Epithelial cell of prostate (primary cell): ENCODE measurements around the gene SULT2B1.
"Not testable (repeated sequence)": the region's sequence is repeated elsewhere in the genome, so short reads cannot be mapped to it uniquely, and the experiment has no call there.

Experiments used
- DNase-seq: peaks from one replicate; pipeline ENCODE4 v3.0.0-alpha.2; 2011; ENCODE audit warnings: low read depth, low spot score
- H3K27ac ChIP-seq: fragments of 450-650 bp; 2 replicates; pipeline ENCODE4 v1.5.1; 2017; ENCODE audit warnings: mild to moderate bottlenecking

SULT2B1 gene

DNA sequence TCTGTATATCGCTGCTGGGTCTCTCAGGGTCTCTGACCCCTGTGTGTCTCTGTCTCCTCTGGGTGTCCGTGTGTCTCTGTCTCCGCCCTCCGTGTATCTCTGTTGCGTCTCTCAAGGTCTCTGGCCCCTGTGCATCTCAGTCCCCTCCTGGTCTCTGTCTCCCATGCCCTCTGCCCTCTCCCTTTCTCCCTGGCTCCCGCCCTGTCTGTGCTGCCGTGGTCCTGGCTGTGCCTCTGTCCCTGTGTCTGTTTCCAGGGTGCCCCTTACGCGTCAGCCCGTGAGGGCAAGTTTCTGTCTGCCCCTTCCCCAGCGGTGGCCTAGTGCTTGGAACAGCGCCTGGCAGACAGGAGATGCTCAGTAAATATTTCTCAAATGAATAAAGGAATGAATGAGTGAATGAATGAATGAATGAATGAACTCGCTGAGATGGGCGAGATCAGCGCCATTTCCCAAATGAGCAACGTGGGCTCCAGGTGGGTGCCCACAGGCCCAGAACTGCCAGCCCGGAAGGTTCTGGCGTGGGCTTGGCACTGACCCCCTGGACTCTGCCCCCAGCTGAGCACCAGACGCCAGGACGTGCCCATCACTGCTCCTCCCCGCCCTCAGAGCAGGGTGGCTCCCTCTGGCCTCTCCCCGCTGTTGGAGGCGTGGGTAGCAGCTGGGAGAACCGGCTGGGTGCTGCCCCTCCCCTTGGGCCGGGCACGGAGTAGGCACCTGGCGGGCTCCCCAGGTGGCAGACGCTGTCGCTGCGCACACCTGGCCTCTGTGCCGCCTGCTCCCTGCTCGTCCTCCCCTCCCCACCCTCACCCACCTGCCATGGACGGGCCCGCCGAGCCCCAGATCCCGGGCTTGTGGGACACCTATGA, at the start of gene SULT2B1:
Gene SULT2B1, plus strand, starts transcription at position 736 of the 866 bp plus-strand sequence. Its CDS starts 81 bp downstream, at position 817.
- no peak for DNase-seq

GRCh38 chr19:48502350-48503018, 49.5 kb upstream of the SULT2B1 start:
- H3K27ac ChIP-seq: peak overlapping the region; percentile 60
- DNase-seq: no peak

More for the DNA sequence above, at the start of gene SULT2B1:
- H3K27ac ChIP-seq: peak within 1 kb of the TSS; percentile 78

GRCh38 chr19:48506138-48506733, 45.7 kb upstream of the SULT2B1 start:
- no peak overlapping the region for H3K27ac ChIP-seq
- no peak for DNase-seq

GRCh38 chr19:48507911-48508439, 44.0 kb upstream of the SULT2B1 start:
- H3K27ac ChIP-seq: no peak overlapping the region
- no peak for DNase-seq

- H3K27ac ChIP-seq: no peak overlapping the region
- no peak for DNase-seq
Measured at GRCh38 chr19:48508729-48509411, 43.1 kb upstream of the SULT2B1 start.

- DNase-seq: no peak
- H3K27ac ChIP-seq: no peak overlapping the region
Measured at GRCh38 chr19:48509467-48510194, 42.3 kb upstream of the SULT2B1 start.

DNA sequence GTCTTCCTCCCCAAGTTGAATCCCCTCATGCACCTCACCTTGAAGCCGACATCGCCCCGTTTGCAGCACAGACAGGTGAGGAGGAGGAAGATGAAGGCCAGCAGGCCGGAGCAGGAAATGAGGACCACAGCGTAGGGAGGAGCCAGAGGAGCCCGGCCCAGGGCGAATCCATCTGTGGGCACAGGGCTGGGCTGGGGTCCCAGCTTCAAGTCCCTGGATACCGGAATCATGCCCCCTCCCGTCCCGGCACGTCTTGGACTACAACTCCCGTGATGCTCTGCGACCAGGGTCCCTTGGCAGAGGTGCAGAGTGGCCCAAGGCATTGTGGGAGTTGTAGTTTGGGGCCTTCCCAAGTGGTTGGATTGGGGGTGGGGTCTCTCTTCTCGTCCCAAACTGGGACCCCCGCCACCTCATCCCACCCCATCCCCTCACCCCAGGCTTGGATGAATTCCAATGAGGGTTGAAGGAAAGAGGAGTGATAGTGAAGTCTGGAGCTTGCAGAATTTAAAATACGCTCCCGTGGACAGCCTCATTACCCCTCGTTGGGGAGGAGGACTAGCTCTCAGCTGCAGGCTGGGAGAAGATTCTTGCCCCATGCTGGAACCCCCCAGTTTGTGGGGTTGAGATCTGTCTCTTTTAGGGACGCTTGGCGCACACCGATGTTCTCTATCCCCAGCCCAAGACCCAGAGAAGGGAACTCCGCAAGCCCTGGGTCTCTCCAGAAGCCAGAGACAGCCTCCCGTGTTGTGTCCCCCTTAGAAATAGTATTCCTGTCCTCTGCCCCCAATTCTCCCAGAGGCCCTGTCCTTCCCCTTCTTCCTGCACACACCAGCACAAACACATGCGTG, 41.3 kb upstream of the SULT2B1 start:
- no peak overlapping the region for H3K27ac ChIP-seq

DNA sequence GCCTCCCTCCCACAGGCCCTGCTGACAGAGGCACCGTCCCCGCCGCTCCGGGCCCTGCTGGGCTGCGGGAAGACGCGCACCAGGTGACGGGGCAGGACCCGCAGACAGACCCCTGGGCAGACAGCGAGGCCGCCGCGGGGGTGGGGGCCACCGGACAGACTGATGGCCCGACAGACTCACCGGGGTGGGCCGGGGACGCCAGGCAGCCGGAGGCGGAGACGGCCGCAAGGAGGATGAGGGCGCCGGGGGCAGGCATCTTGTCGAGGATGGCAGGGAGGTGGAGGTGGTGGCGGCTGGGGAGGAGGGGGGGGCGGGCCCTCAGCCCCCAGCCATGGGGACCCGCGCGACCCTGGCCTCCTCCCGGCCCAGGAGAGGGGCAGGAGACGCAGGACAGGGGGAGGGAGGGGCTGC, 40.6 kb upstream of the SULT2B1 start:
- no peak for DNase-seq
- no peak overlapping the region for H3K27ac ChIP-seq

More for the DNA sequence above, 41.3 kb upstream of the SULT2B1 start:
- no peak for DNase-seq

GRCh38 chr19:48511800-48512503, 40.0 kb upstream of the SULT2B1 start, which contains the start of gene LMTK3:
Gene LMTK3, minus strand, starts transcription at chr19:48511835. Its CDS starts 259 bp downstream, at chr19:48511576.
- DNase-seq: no peak
- no peak within 1 kb of the TSS for H3K27ac ChIP-seq

GRCh38 chr19:48512504-48513288, 39.3 kb upstream of the SULT2B1 start:
- H3K27ac ChIP-seq: no peak overlapping the region
- DNase-seq: no peak

DNA sequence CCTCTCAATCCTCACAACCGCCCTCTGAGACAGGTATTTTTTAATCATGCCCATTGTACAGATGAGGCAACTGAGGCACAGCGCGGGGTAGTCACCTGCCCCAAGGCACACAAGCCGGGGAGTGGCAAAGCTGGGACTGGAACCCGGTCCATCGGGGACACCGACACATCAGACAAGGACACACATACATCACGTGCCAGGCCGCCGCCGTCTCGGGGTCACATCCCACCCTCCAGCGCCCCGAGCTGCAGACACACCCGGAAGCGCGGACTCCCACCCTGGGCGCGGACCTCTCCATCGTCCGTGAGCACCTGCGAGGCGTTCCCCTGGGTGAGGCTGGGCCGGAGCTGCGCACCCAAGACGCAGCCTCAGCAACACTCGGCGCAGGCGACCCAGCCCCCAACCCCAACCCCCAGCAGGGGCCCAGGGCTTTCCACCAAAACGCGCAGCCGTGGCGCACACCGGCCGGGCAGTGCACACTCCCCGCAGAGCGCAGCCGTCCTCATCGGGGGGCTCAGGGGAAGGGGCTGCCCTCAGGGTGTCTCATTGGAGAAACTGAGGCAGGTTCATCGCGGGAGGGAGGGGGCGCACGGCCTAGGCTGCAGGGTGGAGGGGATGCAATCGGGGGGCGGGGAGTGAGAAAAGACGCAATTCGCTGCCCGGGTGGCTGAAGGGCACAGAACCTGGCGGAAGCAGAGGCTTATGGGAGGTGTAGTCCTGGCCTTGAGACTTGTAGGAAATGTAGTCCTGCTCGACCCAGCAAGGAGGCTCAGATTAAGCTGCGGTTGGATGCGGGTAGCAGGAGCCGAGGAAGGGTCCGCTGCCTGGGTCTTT, 38.5 kb upstream of the SULT2B1 start:
- no peak overlapping the region for H3K27ac ChIP-seq
- DNase-seq: no peak

GRCh38 chr19:48514123-48514458, 37.9 kb upstream of the SULT2B1 start:
- no peak for DNase-seq
- no peak overlapping the region for H3K27ac ChIP-seq

DNA sequence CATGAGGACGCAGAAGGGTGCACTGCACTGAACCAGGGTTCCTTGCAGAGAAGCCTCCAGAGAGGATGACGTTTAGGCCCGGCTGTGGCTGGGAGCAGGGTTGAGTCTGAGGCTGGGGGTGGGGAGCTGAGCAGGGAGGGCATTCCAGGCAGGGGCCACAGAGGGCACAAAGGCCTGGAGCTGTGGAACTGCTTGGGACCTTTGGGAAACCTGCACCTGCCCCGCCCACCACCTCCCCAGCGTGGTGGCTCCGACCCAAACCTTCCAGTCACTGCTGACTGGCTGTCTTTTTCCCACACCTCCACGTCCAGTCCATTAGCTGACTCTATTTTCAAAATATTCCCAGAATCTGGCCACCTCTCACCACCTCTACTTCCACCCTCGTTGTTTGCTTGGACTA, 35.4 kb upstream of the SULT2B1 start:
- H3K27ac ChIP-seq: no peak overlapping the region
- DNase-seq: no peak

GRCh38 chr19:48518207-48518606, 33.8 kb upstream of the SULT2B1 start:
- DNase-seq: no peak
- H3K27ac ChIP-seq: no peak overlapping the region

DNA sequence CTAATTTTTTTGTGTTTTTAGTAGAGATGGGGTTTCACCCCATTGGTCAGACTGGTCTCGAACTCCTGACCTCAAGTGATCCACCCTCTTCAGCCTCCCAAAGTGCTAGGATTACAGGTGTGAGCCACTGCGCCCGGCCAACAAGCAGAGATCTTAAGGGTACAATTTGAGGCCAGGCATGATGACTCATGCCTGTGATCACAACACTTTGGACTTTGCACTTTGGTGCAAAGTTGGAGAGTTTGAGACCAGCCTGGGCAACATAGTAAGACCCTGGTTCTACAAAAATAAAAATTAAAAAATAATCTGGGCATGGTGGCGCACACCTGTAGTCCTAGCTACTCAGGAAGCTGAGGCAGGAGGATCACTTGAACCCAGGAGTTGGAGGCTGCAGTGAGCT, 32.5 kb upstream of the SULT2B1 start:
- not testable (repeated sequence) for H3K27ac ChIP-seq

GRCh38 chr19:48520134-48520533, 31.8 kb upstream of the SULT2B1 start:
- DNase-seq: no peak

More for the DNA sequence above, 32.5 kb upstream of the SULT2B1 start:
- not testable (repeated sequence) for DNase-seq

More at GRCh38 chr19:48520134-48520533, 31.8 kb upstream of the SULT2B1 start:
- H3K27ac ChIP-seq: no peak overlapping the region
